ENCODE measurements around the gene CDKN1A. TPM values are rescaled to one million over a fixed set of nuclear protein-coding genes. Genes with fewer than 3 reads are reported as not detected.

The CDKN1A gene
- total RNA-seq, 1 experiment from 2014 or later, result 17.4 TPM

DNA sequence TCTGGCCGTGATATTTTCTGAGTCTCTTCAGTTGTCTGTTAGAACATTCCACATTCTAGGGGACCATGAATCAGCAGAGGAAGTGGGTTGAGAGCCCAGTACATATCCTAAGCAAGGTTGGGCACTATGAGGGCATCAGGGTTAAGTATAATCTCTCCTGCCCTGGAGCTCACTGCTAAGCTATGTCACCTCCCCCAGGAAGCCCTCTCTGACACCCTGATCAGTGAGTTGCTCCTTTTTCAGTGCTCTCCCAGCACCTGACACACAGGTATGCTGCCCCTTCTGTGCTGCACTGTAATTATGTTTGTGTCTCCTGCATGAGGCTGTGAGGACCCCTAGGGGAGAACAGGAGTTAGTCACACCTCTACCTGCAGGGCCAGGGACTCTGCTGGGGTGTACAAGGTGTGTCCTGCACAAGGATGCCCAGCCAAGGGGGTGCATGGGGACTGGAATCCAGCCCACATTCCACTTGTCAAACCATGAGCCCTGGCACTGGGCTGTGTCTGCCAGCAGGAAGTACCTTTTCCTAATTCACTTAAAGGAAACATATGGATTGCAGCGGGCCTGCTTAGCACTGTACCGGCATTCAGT lies 23.0 kb downstream of the CDKN1A start:
- DNase-seq, result peak; percentile 70
- Histone ChIP-seq H3K4me2 (ENCODE audit: insufficient read depth, insufficient read length, low read length) (no peak overlapping the region), H2BK12ac (ENCODE audit: insufficient read length, low read depth, low read length) (no peak overlapping the region), H3K27ac (ENCODE audit: insufficient read length, low read depth, low read length) (no peak overlapping the region), H3K4me1 (ENCODE audit: insufficient read depth, low read length) (no peaks in the 10 kb centered on the region), H3K79me1 (ENCODE audit: insufficient read depth, low read depth, low read length, poor library complexity, severe bottlenecking) (no peaks in the 10 kb centered on the region), H3K9me3 (ENCODE audit: control insufficient read depth, low read depth, low read length) (no peaks in the 10 kb centered on the region), H4K91ac (ENCODE audit: insufficient read length, low read depth, low read length) (no peak overlapping the region), H4K8ac (replicated peaks; ENCODE audit: insufficient read length, low read depth, low read length) (no peak overlapping the region), H2BK20ac (ENCODE audit: low read depth, low read length, poor library complexity, severe bottlenecking) (no peak overlapping the region), H2BK120ac (ENCODE audit: low read depth, low read length, poor library complexity, severe bottlenecking) (no peak overlapping the region), H4K5ac (ENCODE audit: insufficient read length, low read depth, low read length) (no peak overlapping the region), H3K4ac (ENCODE audit: low read depth, low read length) (no peak overlapping the region), H4K20me1 (ENCODE audit: control insufficient read depth, insufficient read depth, insufficient read length) (no peaks in the 10 kb centered on the region), H2AK5ac (ENCODE audit: insufficient read length, low read length) (no peak overlapping the region), H3K56ac (ENCODE audit: insufficient read length, low read depth, low read length) (no peak overlapping the region), H3K9ac (ENCODE audit: extremely low read depth, insufficient read length, low read length) (no peak overlapping the region), H2AFZ (ENCODE audit: low read length) (no peak overlapping the region), H2BK15ac (ENCODE audit: low read depth, low read length) (no peak overlapping the region), H3K18ac (ENCODE audit: insufficient read length, low read depth, low read length) (no peak overlapping the region), H3T11ph (ENCODE audit: low read length) (no peak overlapping the region), H3K14ac (ENCODE audit: insufficient read depth, low read length) (no peak overlapping the region), H3K23me2 (ENCODE audit: insufficient read length, low read depth, low read length, poor library complexity, severe bottlenecking) (no peaks in the 10 kb centered on the region), H2BK5ac (ENCODE audit: insufficient read length, low read length) (no peak overlapping the region), H3K79me2 (ENCODE audit: insufficient read depth, low read length) (no peaks in the 10 kb centered on the region), H3K23ac (ENCODE audit: insufficient read length, low read depth, low read length) (no peak overlapping the region), H3K27me3 (ENCODE audit: insufficient read depth, low read length) (no peaks in the 10 kb centered on the region)
- H3K4me3 Mint-ChIP-seq, result no peak overlapping the region
- no peaks in the 10 kb centered on the region for H3K9me3 Mint-ChIP-seq
- no peaks in the 10 kb centered on the region for H3K36me3 Mint-ChIP-seq (ENCODE audit: insufficient read depth in 1 of 3, low read depth in 3 of 3)
- H3K27me3 Mint-ChIP-seq (ENCODE audit: low read depth), result peaks cover 3% of the 10 kb centered on the region; the same call in 1 of the 2 replicates
- peak; percentile 72 for TF ChIP-seq CTCF (conservative IDR thresholded peaks at IDR 0.05)
- no peak overlapping the region for H3K27ac Mint-ChIP-seq
- H3K4me1 Mint-ChIP-seq, result no peaks in the 10 kb centered on the region
- no CpG with 5 or more reads among the region's 3 CpGs for WGBS (ENCODE audit: extremely low coverage, insufficient read length, low lambda C conversion rate)

All from H9 (cell line).